Measurements from ENCODE around the gene RNF167.

GRCh38 chr17:4970273-4970672 is 30.2 kb downstream of the RNF167 start:
- no peak for TF ChIP-seq CTCF (IDR thresholded peaks at IDR 0.05 in 2 of 3, conservative IDR thresholded peaks at IDR 0.05 in 1 of 3; ENCODE audit: borderline replicate concordance in 1 of 3, insufficient read depth in 1 of 3, low read depth in 2 of 3, low read length in 2 of 3)
- TF ChIP-seq POLR2A (IDR thresholded peaks at IDR 0.05; ENCODE audit: borderline replicate concordance, extremely low read depth, insufficient read depth, insufficient read length), result no peak
- TF ChIP-seq EZH2 (IDR thresholded peaks at IDR 0.05), result no peak
- no peak for TF ChIP-seq SRF (IDR thresholded peaks at IDR 0.05; ENCODE audit: low read depth)
- TF ChIP-seq EZH2phosphoT487 (IDR thresholded peaks at IDR 0.05; ENCODE audit: borderline replicate concordance), result no peak
- no peak for TF ChIP-seq POLR2AphosphoS5 (IDR thresholded peaks at IDR 0.05; ENCODE audit: low read depth, low read length)
